Stimulated activated CD4-positive, alpha-beta T cell treated with anti-CD3 and anti-CD28 coated beads, Interleukin-1b, Interleukin-23, amount 100 ng/mL, for 24 hours (primary cell): ENCODE measurements around the gene KIAA0408.
"Not testable (repeated sequence)": the region's sequence is repeated elsewhere in the genome, so short reads cannot be mapped to it uniquely, and the experiment has no call there.

Experiments used
- DNase-seq, 4 experiments: peaks; one replicate each; pipeline ENCODE4 v3.0.0-alpha.2; 2020; ENCODE audit warnings: low read depth in 4 of 4, low spot score in 1 of 4

The KIAA0408 gene

GRCh38 chr6:127415096-127415495 lies 44.1 kb downstream of the KIAA0408 start:
- no peak for DNase-seq

- not testable (repeated sequence) for DNase-seq
These were observed 46.1 kb downstream of the KIAA0408 start for GRCh38 chr6:127413123-127413522.

GRCh38 chr6:127412016-127412415 lies 47.2 kb downstream of the KIAA0408 start:
- not testable (repeated sequence) for DNase-seq
